GM19351 (cell line): Measurements from ENCODE around the gene SUN1.
"Not testable (repeated sequence)": the region's sequence is repeated elsewhere in the genome, so short reads cannot be mapped to it uniquely, and the experiment has no call there.

Source experiments
- ATAC-seq: cut with Tn5 transposase; IDR thresholded peaks from one replicate; pipeline ENCODE4 v1.9.1; 2021; ENCODE audit warnings: mild to moderate bottlenecking, moderate library complexity; ENCODE audit not compliant: unreplicated experiment

The SUN1 gene

DNA sequence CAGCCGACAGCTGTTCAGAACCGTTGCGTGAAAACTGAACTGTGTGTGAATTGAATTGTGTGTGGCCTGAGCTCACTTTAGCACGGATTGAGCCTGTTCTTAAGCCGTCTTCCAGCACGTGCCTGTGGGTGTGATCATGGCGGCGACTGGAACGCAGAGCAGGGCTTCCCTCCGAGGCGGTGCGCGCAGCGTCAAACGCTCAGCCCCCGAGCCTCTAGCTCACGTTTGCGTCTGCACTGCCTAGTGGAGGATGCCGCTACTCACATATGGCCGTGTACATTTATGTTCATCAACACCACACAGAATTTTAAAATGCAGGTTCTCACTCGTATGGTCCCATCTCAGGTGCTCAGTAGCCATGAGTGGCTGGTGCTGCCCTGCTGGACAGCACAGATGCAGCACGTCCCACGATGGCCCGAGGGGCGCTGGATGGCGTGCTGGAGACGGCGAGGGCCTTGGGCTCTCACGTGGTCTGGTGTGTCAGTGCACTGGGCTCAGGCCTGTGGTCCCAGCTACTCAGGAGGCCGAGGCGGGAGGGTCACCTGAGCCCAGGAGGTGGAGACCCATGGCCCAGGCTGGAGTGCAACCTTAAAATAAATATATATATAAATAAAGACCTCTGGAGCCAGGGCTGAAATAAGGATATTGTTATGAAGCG is 22.0 kb downstream of the SUN1 start:
- ATAC-seq, result no peak

DNA sequence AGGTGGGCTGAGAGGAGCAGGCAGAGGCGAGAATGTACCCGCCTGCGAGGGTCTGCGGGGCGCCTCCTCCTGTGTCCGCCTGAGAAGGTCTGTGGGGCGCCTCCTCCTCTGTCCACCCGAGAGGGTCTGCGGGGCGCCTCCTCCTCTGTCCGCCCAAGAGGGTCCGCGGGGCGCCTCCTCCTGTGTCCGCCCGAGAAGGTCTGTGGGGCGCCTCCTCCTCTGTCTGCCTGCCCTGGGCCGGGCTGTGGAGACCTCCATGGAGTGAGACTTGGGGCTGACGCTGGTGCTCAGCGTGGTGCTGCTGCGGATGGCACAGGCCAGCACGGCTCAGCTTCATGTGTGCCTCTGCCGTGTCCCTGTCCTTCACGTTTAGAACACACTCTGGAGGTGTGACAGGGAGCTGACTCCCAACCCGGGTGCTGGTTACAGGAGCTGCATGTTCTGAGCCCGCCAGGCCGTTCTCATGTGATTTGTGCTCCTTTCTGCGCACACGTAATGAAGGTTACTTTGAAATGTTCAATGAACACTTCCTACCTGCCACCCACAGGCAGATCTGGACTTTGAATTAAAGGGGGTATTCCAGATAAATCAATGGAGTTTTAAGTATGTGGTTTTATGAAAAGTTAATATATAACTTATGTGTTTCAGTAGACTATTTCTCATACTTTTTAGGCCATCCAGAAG is 23.6 kb downstream of the SUN1 start:
- no peak for ATAC-seq

DNA sequence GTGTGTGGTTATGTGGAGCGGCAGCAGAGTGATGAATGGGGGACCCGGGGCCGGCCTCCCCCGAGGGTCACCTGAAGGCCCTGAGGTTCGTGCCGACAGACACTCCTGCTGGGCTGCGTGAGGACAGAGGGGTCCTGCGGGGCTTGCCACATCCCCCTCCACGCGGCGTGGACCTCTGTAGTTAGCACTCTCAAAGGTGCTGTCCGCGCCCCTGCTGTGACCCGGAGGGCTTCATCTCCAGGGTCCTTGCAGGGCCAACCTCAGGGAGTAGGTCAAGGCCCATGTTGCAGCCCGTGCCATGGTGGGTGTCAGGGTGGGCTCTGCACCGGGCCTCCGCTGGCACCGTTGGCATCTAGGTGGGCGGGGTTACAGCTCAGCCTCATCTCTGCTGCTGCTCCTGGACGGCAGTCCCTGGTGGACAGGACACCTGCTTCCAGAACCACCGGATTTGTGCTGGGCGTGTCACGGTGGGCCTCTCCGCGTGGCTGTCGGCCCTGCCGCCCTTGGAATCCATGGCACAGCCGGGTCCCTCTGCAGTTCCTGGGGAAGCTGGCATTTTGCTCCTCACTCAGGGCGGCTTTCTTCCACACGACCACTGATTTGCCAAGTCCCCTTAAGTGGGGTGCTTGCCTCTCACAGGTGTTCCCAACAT is 24.3 kb downstream of the SUN1 start:
- no peak for ATAC-seq

DNA sequence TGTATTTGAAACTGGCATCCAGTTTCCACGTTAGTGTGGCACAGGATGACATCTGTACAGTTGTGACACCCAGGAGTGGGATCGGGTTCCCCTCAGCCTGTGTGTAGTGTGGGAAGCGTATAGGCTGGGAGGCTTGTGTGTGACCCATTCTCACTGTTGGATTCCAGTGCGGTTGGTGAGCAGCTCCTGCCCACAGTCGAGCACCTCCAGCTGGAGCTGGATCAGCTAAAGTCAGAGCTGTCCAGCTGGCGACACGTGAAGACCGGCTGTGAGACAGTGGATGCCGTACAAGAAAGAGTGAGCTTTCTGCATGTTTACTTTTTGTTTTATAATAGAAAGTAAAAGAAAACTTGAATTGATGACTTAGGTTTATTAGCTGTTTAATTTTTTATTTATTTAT is 25.4 kb downstream of the SUN1 start:
- ATAC-seq, result no peak

DNA sequence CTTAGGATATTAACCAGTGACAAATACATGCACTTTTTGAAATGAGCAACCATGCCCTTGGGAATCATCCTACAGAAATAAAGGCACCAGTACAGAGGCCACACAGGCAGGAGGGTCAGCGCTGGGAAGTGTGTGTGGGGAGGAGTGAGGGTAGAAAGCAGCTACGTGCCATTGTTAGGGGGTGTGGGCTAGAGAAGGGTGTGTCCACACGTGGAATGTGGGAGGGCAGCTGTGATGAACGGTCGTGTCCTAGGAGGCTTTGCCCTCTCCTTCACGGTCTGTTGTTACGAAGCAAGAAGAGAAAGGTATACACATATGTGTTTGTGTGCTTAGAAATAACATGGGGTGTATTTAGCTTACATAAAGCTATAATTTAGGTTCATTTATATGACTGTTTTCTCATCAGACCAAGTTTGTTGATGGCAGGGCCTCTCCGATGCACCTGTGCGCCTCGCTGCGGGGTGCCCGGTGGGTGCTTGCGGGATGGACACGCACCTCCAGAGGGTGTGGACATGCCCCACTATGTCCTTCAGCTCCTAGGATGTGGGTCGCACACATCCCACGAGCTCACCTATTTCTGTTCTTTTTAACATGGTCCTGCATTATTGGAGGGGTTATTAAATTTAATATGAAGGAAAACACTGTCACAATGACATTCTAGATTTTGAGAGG is 27.2 kb downstream of the SUN1 start:
- no peak for ATAC-seq

DNA sequence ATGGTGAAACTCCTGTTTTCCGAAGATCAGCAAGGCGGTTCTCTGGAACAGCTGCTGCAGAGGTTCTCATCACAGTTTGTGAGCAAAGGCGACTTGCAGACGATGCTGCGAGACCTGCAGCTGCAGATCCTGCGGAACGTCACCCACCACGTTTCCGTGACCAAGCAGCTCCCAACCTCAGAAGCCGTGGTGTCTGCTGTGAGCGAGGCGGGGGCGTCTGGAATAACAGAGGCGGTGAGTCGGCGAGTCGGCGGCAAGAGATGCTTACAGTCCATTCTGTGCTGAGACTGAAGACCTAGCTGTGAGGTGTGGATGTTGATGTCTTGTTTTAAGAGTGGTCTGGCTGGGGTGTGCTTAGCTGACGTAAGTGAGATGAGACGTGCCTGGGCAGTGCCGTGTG is 27.9 kb downstream of the SUN1 start:
- no peak for ATAC-seq

DNA sequence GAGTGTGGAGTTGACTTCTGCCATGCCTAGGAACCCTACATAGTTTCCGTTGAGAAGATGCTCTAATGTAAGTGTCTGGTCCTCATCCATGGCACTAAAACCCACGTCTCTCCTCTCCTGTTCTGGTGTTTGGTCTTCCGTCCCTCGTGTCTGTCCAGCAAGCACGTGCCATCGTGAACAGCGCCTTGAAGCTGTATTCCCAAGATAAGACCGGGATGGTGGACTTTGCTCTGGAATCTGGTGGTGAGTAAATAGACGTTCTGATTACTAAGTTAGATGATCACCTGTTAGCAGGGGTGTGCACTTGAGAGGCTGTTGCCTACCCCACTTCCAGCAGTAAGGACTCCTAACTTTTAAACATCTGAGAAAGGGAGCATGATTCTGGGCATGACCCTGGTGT is 28.9 kb downstream of the SUN1 start:
- no peak for ATAC-seq

- no peak for ATAC-seq
Measured at GRCh38 chr7:862157-862556, 29.9 kb downstream of the SUN1 start.

DNA sequence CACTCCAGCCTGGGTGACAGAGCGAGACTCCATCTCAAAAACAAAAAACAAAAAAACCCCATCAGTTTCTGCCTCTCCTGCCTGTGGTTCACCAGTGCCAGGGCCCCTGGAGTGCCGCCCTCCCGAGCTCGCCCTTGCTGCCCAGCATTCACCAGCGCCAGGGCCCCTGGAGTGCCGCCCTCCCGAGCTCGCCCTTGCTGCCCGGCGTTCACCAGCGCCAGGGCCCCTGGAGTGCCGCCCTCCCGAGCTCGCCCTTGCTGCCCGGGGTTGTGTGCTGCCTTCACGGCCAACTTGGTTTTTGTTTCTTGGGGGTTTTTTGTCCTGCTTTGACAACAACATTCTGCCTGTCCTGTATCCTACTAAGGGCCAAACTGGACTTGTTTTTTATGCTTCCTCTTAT is 30.8 kb downstream of the SUN1 start:
- no peak for ATAC-seq

GRCh38 chr7:865921-866320 is 33.6 kb downstream of the SUN1 start:
- ATAC-seq, result no peak

DNA sequence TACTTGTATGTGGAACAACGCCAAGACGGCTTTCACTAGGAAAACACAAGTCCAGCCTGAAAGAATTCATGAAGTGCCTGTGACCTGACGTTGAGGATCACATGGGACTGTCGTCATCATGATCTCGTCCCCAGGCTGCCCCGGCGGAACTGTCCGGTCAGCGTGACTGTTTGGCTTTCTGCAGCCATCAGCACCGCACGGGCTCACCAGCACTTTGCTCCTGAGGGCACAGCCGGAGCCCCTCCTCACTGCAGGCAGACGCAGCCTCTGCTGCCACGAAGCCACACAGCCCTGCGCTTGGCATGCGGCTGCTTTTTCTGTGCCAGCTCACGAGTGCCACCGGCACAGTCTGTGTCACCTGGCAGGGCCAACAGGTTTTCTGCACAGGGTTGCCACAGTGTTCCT is 34.7 kb downstream of the SUN1 start:
- ATAC-seq, result no peak

DNA sequence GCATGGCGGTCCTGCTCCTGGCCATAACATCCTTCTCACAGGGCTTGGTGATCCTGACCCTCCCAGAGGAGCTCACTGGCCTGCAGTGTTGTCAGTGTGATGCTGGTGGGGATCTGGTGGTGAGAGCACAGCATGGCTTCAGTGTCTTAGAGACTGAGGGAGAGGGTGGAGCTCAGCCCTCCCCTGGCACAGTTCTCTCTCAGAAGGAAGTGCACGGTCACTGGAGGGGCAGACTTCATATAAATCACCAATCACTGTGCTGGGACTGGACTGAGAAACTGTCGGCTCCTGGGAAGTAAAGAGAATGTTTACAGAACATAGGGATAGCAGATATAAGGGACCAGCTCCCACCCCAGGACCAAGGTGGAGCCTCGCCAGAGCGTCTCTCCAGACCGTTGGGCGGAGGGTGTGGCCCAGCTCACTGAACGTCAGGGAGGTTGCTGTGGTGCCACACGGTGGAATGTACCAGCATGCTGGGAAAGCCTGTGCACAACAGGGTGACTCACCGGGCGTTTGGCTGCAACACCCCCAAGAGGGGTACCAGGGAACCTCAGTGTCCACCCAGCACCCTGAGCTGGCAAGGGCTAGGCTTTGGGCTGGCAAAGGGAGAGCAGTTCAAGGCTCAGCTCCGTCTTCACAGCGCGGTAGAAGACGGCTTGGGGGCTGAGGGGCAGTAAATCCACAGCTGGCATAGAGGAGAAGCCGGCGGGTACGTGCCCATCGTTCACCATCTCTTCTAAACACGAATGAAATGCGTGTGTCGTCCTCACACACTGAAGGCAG is 35.3 kb downstream of the SUN1 start:
- no peak for ATAC-seq

DNA sequence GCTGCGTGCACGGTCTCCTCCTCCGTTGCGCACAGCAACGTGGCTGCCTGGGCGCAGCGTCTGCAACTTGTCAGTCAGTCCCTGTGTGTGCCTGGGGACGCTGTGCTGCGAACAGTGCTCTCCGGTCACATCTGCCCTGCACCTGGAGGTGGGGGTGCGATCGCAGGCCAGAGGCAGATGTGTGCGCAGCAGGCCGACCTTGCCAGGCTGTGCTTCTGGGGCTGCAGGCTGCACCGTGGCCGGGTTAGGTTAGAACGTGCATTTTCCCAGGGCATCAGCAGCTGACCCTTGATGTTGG is 35.9 kb downstream of the SUN1 start:
- ATAC-seq, result no peak

- ATAC-seq, result no peak
Measured at GRCh38 chr7:869348-869747, 37.1 kb downstream of the SUN1 start.

DNA sequence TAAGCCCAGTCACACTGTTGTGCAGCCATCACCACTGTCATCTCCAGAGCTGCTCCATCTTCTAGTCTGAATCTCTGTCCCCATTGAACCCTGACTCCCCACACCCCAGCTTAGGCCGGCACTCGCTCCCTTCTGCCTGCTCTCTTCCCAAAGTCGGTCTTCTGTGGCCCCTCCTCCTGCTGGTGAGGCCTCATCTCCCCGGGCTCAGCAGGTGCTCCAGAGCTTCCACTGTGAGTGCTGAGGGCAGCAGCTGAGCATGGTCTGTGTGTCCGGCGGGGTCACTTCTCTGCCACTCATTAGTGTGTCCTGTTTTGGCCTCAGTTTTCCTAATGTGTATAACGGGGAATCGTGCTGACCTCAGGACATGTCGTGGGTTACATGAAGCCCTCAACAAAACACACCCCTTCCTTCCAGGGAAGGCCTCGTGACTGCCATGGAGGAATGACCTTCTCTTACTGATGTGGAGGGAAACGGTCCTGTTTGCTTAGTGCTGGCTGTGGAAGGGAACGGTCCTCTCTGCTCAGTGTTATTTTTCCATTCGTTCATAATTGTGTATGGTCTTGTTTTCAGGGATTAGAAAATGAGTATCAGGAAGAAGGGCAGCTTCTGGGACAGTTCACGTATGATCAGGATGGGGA is 39.7 kb downstream of the SUN1 start:
- no peak for ATAC-seq

- ATAC-seq, result not testable (repeated sequence)
Measured at GRCh38 chr7:872685-873084, 40.4 kb downstream of the SUN1 start.

DNA sequence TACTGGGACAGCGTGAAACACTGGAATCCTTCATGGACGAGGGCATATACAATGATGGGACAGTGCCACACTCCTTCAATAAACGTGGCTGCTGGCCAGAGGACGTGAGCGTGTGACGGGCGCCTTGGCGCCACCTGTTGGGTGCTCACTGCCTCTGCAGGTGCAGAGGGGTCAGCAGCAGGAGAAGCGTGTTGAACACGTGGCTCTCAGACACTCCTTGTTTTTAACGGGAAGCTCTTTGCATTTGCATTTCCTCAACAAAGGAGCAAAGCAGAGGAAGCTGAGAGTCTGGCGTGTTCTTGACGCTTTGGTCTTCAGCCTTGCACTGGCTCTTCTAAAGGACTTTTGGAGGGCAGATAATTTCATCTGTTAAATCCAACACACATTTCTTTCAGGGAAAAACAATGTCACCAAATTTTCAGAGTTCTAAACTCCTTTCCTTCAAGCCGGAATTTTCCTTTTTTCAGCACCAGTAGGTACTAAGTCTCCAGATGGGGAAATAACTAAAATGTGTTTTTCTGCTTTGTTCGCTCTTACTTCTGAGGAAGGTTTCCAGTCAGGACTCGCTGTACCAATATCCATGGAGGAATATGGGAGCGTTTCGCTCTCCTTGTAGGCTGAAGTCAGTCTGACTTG is 41.2 kb downstream of the SUN1 start:
- no peak for ATAC-seq

- no peak for ATAC-seq
Measured at GRCh38 chr7:874031-874749, 41.9 kb downstream of the SUN1 start.

- ATAC-seq, result no peak
Measured at GRCh38 chr7:875051-875450, 42.8 kb downstream of the SUN1 start.
